HG02884 (cell line): Measurements from ENCODE around the gene ZNF319.

Experiments
- ATAC-seq: cut with Tn5 transposase; IDR thresholded peaks from one replicate; pipeline ENCODE4 v1.9.1; 2021; ENCODE audit warnings: mild to moderate bottlenecking, moderate library complexity; ENCODE audit not compliant: unreplicated experiment

ZNF319 gene

GRCh38 chr16:57998992-57999365, 1.5 kb downstream of the ZNF319 start:
- ATAC-seq, result no peak

DNA sequence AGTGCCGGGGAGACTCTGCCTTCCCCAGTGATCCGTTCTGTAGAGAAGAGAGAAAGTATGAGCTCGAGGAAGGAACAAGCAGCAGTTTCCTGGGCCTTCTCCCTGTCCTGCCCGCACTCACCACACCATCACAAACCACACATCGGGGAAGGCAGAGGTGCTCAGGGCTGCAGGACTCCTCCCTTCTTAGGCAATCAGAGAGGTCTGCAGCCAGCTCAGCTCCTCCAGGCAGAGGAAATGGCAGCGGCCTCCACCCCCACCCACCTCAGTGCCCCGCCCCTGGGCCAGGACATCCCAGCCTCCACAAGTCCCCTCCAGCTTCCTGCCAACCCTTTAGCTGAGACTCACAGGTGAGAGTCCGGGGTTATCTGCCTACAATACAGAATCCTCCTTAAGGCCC, 2.0 kb downstream of the ZNF319 start:
- no peak for ATAC-seq

DNA sequence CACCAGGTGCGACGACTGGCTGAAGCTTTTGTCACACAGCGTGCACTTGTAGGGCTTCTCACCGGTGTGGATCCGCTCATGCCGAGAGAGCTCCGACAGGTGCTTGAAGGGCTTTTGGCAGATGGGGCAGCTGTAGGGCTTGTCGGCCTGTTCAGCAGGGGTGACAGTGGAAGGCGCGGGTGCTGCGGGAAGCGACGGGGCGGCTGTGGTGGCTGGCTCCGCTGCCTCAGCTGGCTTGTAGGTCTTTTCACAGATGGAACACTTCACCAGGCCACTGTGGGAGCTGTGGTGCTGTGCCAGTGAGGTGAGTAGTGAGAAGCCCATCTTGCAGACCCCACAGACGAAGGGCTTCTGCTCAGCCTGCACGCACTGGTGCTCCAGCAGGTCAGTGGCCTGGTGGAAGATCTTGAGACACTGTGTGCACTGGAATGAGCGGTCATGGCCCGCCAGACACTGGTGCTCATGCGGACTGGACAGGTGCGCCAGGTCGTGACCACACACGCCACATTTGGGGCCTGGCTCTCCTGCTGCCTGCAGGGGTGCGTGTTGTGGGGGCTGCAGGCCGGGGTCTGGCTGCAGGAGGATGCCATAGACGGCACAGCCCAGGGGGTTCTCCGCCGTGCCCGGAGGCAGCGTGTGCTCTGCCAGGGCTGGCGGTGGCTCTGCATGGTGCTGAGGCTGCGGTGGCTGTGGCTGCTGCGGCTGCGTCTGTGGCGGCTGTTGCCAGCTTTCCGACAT, 2.8 kb downstream of the ZNF319 start:
- ATAC-seq, result no peak

- no peak for ATAC-seq
Measured at GRCh38 chr16:57997176-57997527, 3.3 kb downstream of the ZNF319 start.

GRCh38 chr16:57996406-57997175, 3.9 kb downstream of the ZNF319 start:
- no peak for ATAC-seq

DNA sequence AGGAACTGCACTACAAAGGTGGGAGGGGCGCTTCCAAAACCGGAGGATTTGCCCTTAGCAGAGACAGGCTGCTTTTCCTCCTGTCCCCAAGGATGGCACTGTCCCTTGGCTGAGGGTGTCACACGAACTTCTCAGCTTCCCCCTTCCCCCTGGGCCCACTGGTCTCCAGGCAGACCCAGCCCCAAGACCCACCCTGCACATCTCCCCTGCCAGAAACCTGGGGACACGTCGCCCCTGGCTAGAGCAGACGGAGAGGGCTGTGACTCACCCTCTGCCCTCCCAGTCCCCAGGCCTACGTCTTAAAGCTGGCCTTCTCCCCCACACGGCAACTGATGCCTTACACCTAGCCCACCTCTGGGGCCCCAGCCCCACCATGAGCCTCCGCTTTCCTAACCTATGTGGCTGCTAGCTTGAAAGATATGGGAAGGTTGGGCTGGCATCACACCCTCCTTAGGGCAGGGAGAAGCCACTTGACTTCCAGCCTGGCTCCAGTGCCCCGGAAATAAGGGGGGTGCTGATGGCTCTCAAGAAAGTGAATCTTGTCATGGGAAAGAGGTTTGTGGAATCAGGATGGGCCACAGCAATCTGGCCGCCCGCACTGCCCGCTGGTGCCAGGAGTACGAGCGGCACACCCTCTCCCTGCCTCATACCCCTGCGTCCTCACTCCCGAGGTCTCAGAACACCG, 4.6 kb downstream of the ZNF319 start:
- ATAC-seq, result no peak

DNA sequence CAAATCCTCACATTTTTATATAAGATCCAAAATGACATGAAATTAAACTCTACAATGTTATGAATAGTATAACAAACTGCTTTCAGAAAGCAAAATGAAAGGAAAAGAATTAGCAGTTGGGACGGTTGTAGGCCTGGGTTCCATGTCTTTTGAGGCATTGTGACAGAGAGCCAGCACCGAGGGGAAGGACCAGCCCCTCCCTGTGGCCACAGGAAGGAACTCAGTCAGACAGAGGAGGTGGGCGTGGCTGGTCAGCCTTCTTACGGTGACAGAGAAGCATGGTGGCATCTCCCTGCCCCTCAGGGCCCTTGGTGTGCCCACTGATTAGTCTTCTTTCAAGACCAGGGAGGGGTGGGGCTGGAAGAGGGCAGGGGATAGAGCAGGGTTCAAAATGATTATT, 5.7 kb downstream of the ZNF319 start:
- ATAC-seq, result peak; percentile 72

DNA sequence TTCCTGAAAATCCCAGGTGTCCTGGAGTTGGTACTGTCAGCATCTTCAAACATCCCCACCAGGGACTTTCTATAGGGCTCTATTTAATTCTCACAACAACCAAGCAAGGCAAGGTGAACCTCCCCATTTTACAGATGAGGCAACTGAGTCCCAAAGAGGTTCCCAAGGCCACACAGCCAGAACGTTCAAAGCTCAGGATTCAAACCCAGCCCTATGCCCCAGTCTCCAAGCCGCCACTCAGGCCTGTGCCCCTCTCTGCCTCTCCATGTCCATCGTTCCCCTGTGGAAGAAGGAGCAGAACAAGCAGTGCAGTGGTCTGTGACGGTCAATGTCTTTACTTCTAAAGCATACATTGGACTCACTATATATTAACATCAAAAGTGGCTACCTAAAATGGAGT, 6.1 kb downstream of the ZNF319 start:
- no peak for ATAC-seq

DNA sequence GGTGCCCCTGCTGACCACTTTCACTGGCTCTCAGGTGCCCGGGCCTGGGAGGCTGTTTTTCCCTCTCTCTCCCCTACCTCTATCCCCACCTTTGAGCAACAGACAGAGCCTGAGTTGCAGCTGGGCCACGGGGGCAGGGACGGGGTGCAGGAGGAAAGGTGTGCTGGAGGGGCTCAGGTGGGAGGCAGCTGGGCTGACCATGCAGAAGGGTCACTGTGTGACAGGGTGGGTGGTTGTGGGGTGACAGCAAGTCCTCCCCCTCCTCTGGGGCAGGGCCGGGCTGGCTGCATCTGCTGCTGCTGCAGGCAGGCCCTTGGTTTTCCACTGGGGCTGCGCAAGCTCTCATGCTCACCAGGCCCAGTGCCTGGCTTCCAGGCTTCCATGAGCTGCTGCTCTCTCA, 6.6 kb downstream of the ZNF319 start:
- ATAC-seq, result no peak

GRCh38 chr16:57993438-57993837, 7.0 kb downstream of the ZNF319 start:
- no peak for ATAC-seq

- ATAC-seq, result no peak
Measured at GRCh38 chr16:57992084-57992483, 8.4 kb downstream of the ZNF319 start.

GRCh38 chr16:57991551-57992059, 8.9 kb downstream of the ZNF319 start:
- ATAC-seq, result no peak

DNA sequence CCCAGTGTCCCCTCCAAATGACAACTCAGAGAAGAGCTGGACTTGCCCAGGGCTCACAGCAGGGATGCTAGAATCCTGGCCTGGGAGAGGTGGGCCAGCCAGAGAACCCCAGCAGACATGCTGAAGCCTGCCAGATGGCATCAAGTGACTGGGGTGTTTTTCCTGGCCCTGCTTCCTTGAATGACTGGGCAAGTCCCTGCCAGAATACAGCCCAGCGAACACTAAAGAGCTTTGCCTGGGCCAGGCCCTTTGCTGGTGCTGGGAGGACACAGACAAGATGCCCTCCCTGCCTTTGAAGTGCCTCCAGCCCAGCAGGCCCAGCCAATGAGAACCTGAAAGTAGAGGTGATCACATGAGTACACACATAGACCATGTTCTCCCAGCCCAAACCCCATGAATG, 11.5 kb downstream of the ZNF319 start:
- no peak for ATAC-seq

GRCh38 chr16:57987441-57988177, 12.9 kb downstream of the ZNF319 start:
- ATAC-seq, result no peak

DNA sequence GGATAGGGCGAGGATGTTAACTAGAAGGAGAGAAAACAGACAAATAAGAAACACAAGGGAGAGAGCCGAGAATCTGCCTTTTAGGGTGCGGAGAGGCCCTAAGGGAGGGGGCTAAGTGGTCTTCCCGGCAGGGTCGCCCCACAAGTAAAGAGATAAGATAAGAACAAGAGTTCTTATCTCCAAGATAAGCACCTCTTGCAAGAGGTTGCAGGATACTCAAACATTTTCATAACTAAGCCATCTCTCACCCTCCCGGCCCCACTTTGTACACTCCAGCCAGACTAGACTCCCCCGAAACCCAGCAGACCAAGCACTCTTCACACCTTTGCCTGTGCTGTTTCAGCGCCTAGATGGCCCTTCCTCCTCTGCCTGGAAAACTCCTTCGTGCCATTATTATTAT, 14.3 kb downstream of the ZNF319 start:
- ATAC-seq, result no peak

DNA sequence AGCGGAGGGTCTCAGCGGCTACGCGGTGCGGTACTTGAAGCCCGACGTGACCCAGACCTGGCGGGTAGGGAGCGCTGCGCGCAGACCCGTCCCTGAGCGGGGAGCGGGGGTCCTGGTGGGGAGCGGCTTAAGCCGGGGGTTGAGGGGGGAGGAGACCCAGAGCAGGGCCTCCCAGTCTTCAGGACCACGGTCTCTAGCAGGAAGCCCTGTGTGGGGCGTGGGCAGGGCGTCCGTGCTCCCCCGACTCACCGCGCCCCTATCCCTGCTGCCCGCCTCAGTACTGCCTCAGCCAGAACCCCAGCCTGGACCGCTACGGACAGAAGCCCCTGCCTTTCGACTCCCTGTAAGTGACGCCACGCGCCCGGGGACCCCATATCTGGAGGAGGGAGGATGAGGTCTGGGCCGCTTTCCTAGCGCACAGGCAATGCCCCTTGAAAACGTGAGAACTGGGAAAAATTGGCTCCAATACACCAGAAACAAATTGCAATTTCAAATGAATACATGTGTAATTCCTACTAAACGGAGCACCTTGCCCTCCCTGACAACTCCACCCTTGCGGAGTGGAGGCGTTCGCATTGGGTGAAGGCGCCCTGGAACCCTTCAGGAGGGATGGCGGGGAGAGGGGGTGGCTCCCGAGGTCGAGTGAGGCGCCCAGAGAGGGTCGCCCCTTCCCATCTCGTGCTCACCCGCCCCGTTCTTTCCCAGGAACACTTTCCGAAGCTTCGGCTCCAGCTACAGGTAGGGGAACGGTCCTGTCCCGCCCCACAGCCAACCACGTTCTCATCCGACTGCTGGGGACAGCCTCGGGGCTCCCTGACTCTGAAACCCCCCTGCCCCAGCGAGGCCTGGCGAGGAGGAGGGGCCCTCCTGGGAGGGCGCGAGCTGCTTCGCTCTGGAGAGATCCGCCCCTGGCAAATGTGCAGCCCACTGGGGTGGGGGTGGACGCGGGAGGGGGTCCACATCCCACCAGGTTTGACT, 15.0 kb downstream of the ZNF319 start:
- no peak for ATAC-seq

- ATAC-seq, result peak; percentile 79
Measured at GRCh38 chr16:57984443-57985203, 15.8 kb downstream of the ZNF319 start.

DNA sequence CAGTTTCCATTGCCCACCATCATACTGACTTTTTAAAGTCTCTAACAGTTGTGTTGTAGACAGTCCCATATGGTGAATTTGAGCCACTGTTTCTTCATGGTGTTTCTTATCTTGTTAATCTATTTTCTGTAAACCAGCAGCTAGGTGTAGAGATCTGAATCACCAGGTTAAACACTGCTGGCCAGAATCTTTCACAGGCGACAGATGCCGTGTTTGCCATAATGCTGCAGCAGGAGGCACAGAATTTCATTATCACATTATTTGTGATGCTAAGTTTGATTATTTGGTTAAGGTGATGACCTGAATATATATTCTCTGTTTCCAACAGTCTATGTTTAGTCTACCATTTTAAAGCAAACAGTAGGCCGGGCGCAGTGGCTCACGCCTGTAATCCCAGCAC, 18.1 kb downstream of the ZNF319 start:
- no peak for ATAC-seq

DNA sequence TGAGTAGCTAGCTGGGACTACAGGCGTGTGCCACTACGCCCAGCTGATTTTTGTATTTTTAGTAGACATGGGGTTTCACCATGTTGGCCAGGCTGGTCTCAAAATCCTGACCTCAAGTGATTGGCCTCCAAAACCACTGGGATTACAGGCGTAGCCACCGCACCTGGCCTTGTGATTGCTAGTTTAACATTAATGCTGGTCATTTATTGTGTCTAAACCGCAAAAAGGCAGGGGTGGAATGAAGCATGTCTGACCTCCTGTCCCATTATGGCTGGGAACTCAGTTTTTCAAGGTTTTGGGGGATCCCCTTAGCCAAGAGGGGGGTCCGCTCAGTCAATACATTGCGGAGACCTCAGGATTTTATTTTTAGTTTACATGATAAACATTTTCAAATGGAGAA, 18.8 kb downstream of the ZNF319 start:
- ATAC-seq, result no peak
